Liver (tissue), 9 donors: ENCODE measurements around the gene ENAH. TPM values are rescaled to one million over a fixed set of nuclear protein-coding genes. Genes with fewer than 3 reads are reported as not detected.
A peak's percentile ranks its signal among the peaks of the same experiment; 100 is the strongest.

Experiments
- DNase-seq: peaks from one replicate; pipeline ENCODE4 v3.0.0-alpha.2; 2017; ENCODE audit warnings: low spot score
- H3K27ac ChIP-seq, 2 donors: one replicate each; pipeline ENCODE4 v1.7.0; 2013; ENCODE audit warnings: inconsistent platforms in 2 of 2, low read length in 2 of 2, control low read depth in 1 of 2, low read depth in 1 of 2, mild to moderate bottlenecking in 1 of 2
- H3K27me3 ChIP-seq, 4 donors: one replicate each; pipeline versions ENCODE4 v1.6.1 to v1.7.0; 2013; ENCODE audit warnings: low read length in 3 of 4, inconsistent platforms in 1 of 4, mild to moderate bottlenecking in 1 of 4, moderate library complexity in 1 of 4; ENCODE audit not compliant: control insufficient read depth in 4 of 4, insufficient read depth in 4 of 4
- H3K36me3 ChIP-seq, 4 donors: one replicate each; pipeline versions ENCODE4 v1.6.1 to v1.7.0; 2013; ENCODE audit warnings: low read length in 3 of 4, mild to moderate bottlenecking in 3 of 4, low read depth in 1 of 4, moderate library complexity in 1 of 4; ENCODE audit not compliant: control insufficient read depth in 4 of 4, insufficient read depth in 3 of 4
- H3K4me1 ChIP-seq, 4 donors: one replicate each; pipeline versions ENCODE4 v1.6.1 to v1.7.0; 2013; ENCODE audit warnings: low read length in 3 of 4, mild to moderate bottlenecking in 3 of 4, moderate library complexity in 1 of 4; ENCODE audit not compliant: control insufficient read depth in 4 of 4, insufficient read depth in 4 of 4
- H3K4me3 ChIP-seq, 3 donors: one replicate each; pipeline versions ENCODE4 v1.6.1 to v1.7.0; 2013; ENCODE audit warnings: low read length in 3 of 3, control low read depth in 1 of 3, low read depth in 1 of 3, mild to moderate bottlenecking in 1 of 3
- H3K9ac ChIP-seq, 2 donors: one replicate each; pipeline ENCODE4 v1.7.0; 2013; ENCODE audit warnings: low read length in 2 of 2, mild to moderate bottlenecking in 2 of 2, moderate library complexity in 2 of 2, control low read depth in 1 of 2, low read depth in 1 of 2
- H3K9me3 ChIP-seq, 4 donors: one replicate each; pipeline versions ENCODE4 v1.6.1 to v1.7.0; 2013; ENCODE audit warnings: low read length in 3 of 4; ENCODE audit not compliant: control insufficient read depth in 4 of 4
- ATF3 ChIP-seq: IDR thresholded peaks from 2 replicates; pipeline ENCODE4 v1.6.1; 2016; ENCODE audit warnings: antibody characterized with exemption
- EGR1 ChIP-seq, 2 donors: IDR thresholded peaks; 2 replicates each; pipeline ENCODE4 v1.6.1; 2016 to 2018; ENCODE audit warnings: antibody characterized with exemption in 2 of 2, low read depth in 2 of 2
- FOXA1 ChIP-seq: IDR thresholded peaks from 2 replicates; pipeline ENCODE4 v1.6.1; 2016; ENCODE audit warnings: antibody characterized with exemption
- FOXA2 ChIP-seq: IDR thresholded peaks from 2 replicates; pipeline ENCODE4 v1.6.1; 2016; ENCODE audit warnings: antibody characterized with exemption
- HNF4A ChIP-seq, 2 donors: conservative IDR thresholded peaks; 2 replicates each; pipeline ENCODE4 v1.6.1; 2016; ENCODE audit warnings: antibody characterized with exemption in 2 of 2, mild to moderate bottlenecking in 2 of 2
- HNF4G ChIP-seq: IDR thresholded peaks from 2 replicates; pipeline ENCODE4 v1.6.1; 2016; ENCODE audit warnings: antibody characterized with exemption
- JUND ChIP-seq, 2 donors: IDR thresholded peaks; 2 replicates each; pipeline ENCODE4 v1.6.1; 2016; ENCODE audit warnings: antibody characterized with exemption in 2 of 2
- MAX ChIP-seq: IDR thresholded peaks from 2 replicates; pipeline ENCODE4 v1.6.1; 2016; ENCODE audit warnings: antibody characterized with exemption
- NR2F2 ChIP-seq: IDR thresholded peaks from 2 replicates; pipeline ENCODE4 v1.6.1; 2016; ENCODE audit warnings: antibody characterized with exemption
- RAD21 ChIP-seq, 2 donors: IDR thresholded peaks; 2 replicates each; pipeline ENCODE4 v1.6.1; 2016; ENCODE audit warnings: antibody characterized with exemption in 2 of 2, mild to moderate bottlenecking in 2 of 2
- REST ChIP-seq: IDR thresholded peaks from 2 replicates; pipeline ENCODE4 v1.6.1; 2016; ENCODE audit warnings: antibody characterized with exemption, mild to moderate bottlenecking
- RXRA ChIP-seq, 2 donors: IDR thresholded peaks; 2 replicates each; pipeline ENCODE4 v1.6.1; 2017 to 2018; ENCODE audit warnings: antibody characterized with exemption in 2 of 2, mild to moderate bottlenecking in 1 of 2
- SP1 ChIP-seq: IDR thresholded peaks from 2 replicates; pipeline ENCODE4 v1.6.1; 2018; ENCODE audit warnings: antibody characterized with exemption, mild to moderate bottlenecking
- TAF1 ChIP-seq: conservative IDR thresholded peaks from 2 replicates; pipeline ENCODE4 v1.6.1; 2016; ENCODE audit warnings: antibody characterized with exemption, mild to moderate bottlenecking
- YY1 ChIP-seq: IDR thresholded peaks from 2 replicates; pipeline ENCODE4 v1.6.1; 2016; ENCODE audit warnings: antibody characterized with exemption, mild to moderate bottlenecking
- ZBTB33 ChIP-seq: IDR thresholded peaks from 2 replicates; pipeline ENCODE4 v1.6.1; 2016; ENCODE audit warnings: antibody characterized with exemption
- WGBS: extraction: QIAGEN DNeasy Blood & Tissue Kit; methylation state at CpG from one replicate; pipeline ENCODE4 v1.1.7; 2013; 5-methylcytosine and 5-hydroxymethylcytosine counted together
- polyA plus RNA-seq, 2 donors: library from polyadenylated mRNA; stranded (reverse) in 1 of 2; unstranded in 1 of 2; fragments of 200-250 nt in 1 of 2; fragments of >200 nt in 1 of 2; fragmentation: Nextera tagmentation in 1 of 2; extraction: Ambion mirVana in 1 of 2; gene quantifications; one replicate each; pipeline versions ENCODE4 v1.2.1 to v1.2.3, GENCODE V29; 2013 to 2015
- total RNA-seq, 2 donors: library from RNA; depleted of rRNA; stranded (reverse); fragments of >200 nt; gene quantifications; one replicate each; pipeline ENCODE4 v1.2.3, GENCODE V29; 2014
- donor health status: healthy.
- donor health status: healthy.
- donor health status: healthy.
- donor health status: healthy.
- donor health status: healthy.

The ENAH gene
- total and polyA plus RNA-seq, 4 donors, result 2.8 to 8.4 (median 4.5) TPM

- DNase-seq, result no peak
- Histone ChIP-seq H3K36me3 (no peaks in the 10 kb centered on the region), H3K4me3 (no peak overlapping the region), H3K9me3 (no peaks in the 10 kb centered on the region), H3K27ac (no peak overlapping the region), H3K4me1 (peaks cover 3 to 25% (median 17%) of the 10 kb centered on the region in 4 donors), H3K9ac (no peak overlapping the region), H3K27me3 (no peaks in the 10 kb centered on the region)
- TF ChIP-seq TAF1 (no peak), SP1 (no peak), RXRA (IDR thresholded peaks at IDR 0.05) (no peak), YY1 (no peak), HNF4G (no peak), ZBTB33 (no peak), HNF4A (conservative IDR thresholded peaks at IDR 0.05) (no peak), RAD21 (IDR thresholded peaks at IDR 0.05) (no peak), MAX (no peak), EGR1 (IDR thresholded peaks at IDR 0.05; ENCODE audit: low read depth in 2 of 2) (no peak), FOXA1 (no peak)
- 95% methylated on average over 5 of the region's 5 CpGs for WGBS
These were observed 203.1 kb downstream of the ENAH start for GRCh38 chr1:225449774-225450173.

GRCh38 chr1:225449261-225449660 is 203.7 kb downstream of the ENAH start:
- peaks cover 3 to 23% (median 14%) of the 10 kb centered on the region in 4 donors for H3K4me1 ChIP-seq
- no peaks in the 10 kb centered on the region for H3K27me3 ChIP-seq
- WGBS, result 90% methylated on average over 9 of the region's 9 CpGs
- no peak for DNase-seq
- no peaks in the 10 kb centered on the region for H3K36me3 ChIP-seq
- no peaks in the 10 kb centered on the region for H3K9me3 ChIP-seq
- no peak for TF ChIP-seq MAX
- no peak overlapping the region for H3K4me3 ChIP-seq
- no peak overlapping the region for H3K27ac ChIP-seq
- H3K9ac ChIP-seq, result no peak overlapping the region

GRCh38 chr1:225448146-225448805 is 204.6 kb downstream of the ENAH start:
- TF ChIP-seq FOXA1, result no peak
- TF ChIP-seq HNF4A (conservative IDR thresholded peaks at IDR 0.05), result no peak
- TF ChIP-seq RXRA (IDR thresholded peaks at IDR 0.05), result no peak
- no peak for TF ChIP-seq REST
- TF ChIP-seq NR2F2, result no peak
- no peak for TF ChIP-seq YY1
- no peak for TF ChIP-seq JUND (IDR thresholded peaks at IDR 0.05)
- no peak for TF ChIP-seq FOXA2
- no peak for TF ChIP-seq MAX
- TF ChIP-seq ATF3, result no peak
- no peak for TF ChIP-seq RAD21 (IDR thresholded peaks at IDR 0.05)
- no peak for TF ChIP-seq HNF4G
- Histone ChIP-seq H3K4me3 (no peak overlapping the region), H3K9me3 (no peaks in the 10 kb centered on the region), H3K9ac (no peak overlapping the region), H3K4me1 (peaks cover under 1 to 18% (median 9%) of the 10 kb centered on the region in 4 donors), H3K27ac (peak overlapping the region in 1 of 2 donors; percentile 7), H3K27me3 (no peaks in the 10 kb centered on the region), H3K36me3 (no peaks in the 10 kb centered on the region)
- WGBS, result 86% methylated on average over 9 of the region's 9 CpGs
- DNase-seq, result no peak
